ENCODE results near the gene NDUFAF5. TPM values are rescaled to one million over a fixed set of nuclear protein-coding genes. Genes with fewer than 3 reads are reported as not detected.

Gene NDUFAF5
- total RNA-seq, 1 donor from 2014 or later = 65.0 TPM

DNA sequence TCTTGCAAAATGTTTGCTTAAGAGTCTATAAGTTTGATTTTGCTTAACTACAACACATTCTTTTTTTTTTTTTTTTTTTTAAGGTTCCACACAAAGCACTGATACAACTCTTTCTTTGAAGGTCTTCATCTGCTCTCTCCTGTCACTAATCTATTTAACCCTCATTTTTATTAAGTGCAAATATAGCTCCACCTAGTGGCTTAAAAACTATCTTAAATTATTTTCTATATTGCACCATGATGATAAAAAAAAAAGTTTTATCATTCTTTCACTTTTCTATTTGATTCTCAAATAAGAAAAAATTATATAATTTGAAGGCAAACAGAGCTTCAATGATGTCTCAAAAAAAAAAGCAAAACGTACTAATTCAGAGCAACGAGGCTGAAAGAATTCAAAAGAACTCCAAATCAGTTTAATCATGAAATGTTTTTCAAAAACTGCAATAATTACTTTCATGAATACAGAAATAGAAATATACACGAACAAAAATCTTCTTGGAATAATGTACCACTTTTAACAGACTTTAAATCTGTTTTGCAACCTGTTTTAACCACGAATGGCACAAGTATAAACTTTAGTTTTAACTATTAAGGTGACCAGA, 12.9 kb upstream of the NDUFAF5 start:
- no peak for DNase-seq (ENCODE audit: low spot score)
- intact Hi-C loops (cut with DNase I) = loop anchor here (2.0 to 10.0 kb wide), 2 partner anchors 317 to 653 kb away; no protein-coding TSS in a partner anchor

DNA sequence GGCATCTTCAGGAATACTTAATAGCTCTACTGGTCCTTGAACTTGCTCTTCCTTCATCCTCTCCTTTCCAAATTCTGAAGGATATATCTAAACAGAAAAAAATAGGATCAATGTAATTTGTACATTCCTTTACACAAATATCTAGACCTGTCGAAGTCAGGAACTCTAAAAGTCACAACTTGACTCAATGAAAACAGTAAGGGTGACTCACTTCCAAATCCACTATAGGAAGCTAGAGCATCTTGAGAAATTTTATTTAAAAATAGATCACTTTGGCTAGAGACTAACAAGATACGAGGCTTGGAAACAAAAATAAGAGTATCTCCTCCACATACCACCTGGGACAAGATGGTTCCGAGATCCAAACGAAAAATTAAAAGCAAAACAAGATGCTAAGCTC, 12.3 kb upstream of the NDUFAF5 start:
- intact Hi-C loops (cut with DNase I) = loop anchor here (2.0 to 10.0 kb wide), 2 partner anchors 318 to 654 kb away; no protein-coding TSS in a partner anchor
- DNase-seq (ENCODE audit: low spot score) = no peak

GRCh38 chr20:13775867-13776266, 9.0 kb upstream of the NDUFAF5 start:
- intact Hi-C loops (cut with DNase I) = loop anchor here (10.0 kb wide), 1 partner anchor 321 kb away; no protein-coding TSS in a partner anchor
- DNase-seq (ENCODE audit: low spot score) = no peak

DNA sequence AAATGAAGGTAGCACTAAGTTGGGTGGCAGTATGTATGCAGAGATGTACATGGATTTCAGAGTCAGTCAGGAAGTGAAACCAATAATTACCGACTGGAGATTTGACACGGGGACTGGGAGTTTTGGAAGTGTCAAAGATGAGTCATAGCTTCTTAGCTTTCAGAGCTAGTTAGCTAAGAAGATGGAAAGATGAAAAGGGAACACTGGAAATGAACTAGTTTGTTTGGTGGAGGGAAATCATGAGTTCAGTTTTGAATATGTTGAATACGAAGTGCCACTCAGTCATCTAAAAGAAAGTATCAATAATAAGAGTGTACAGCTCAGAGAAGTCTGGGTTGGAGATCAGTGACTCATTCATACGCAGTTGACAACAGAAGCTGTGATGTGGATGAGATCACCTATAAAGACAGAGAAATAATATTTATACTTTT, 7.6 kb upstream of the NDUFAF5 start:
- intact Hi-C loops (cut with DNase I) = loop anchor here (10.0 kb wide), 1 partner anchor 322 kb away; no protein-coding TSS in a partner anchor
- no peak for DNase-seq (ENCODE audit: low spot score)

DNA sequence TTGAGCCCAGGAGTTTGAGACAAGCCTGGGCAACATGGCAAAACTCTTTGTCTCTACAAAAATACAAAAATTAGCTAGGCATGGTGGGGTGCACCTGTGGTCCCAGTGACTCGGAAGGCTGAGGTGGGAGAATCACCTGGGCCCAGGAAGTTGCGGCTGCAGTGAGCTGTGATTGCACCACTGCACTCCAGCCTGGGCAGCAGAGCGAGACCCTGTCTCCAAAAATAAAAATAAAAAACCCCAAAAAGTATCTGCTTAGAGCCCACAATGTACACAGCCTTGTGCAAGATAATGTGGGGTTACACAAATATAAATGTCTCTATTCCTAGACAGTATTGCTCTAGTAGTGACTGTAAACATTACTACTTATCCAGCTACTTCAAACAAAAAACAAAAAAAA, 6.0 kb upstream of the NDUFAF5 start:
- intact Hi-C loops (cut with DNase I) = loop anchor here (10.0 kb wide), 1 partner anchor 324 kb away; no protein-coding TSS in a partner anchor

GRCh38 chr20:13783528-13783927, 1.3 kb upstream of the NDUFAF5 start:
- DNase-seq (ENCODE audit: low spot score) = no peak
- intact Hi-C loops (cut with DNase I) = loop anchor here (5.0 kb wide), 1 partner anchor 131 kb away; no protein-coding TSS in a partner anchor

More for the DNA sequence above, 6.0 kb upstream of the NDUFAF5 start:
- no peak for DNase-seq (ENCODE audit: low spot score)

DNA sequence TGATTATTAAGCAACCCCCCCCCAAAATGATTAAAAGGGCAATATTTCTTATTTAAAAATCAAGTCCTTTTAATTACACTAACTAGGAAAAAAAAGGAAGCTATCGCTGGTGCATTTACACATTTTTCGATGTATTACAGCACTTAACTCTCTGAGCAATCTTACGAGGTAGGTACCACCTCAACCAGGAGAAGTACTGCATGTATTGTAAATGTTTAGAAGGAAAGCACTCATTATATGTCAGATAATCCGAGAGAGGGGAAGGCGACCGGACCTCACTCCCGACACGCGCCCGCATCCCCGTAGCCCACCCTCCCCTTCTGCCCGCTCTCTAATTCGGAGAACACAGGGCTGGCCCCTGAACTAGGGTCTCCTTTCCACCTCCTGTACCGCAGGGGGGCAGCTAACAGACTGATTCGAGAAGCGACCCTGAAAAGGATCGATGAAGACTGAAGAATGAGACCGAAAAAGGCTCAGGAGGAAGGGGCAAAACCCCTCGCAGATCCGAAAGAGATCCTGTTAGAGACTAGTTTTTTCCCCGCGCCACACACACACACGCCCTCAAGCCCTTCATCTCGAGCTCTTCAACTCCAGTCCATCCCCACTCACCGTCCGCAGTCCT, 446 bp upstream of the NDUFAF5 start:
- intact Hi-C loops (cut with DNase I) = loop anchor here (5.0 kb wide), 1 partner anchor 132 kb away; no protein-coding TSS in a partner anchor
- no peak for DNase-seq (ENCODE audit: low spot score)

- no peak for DNase-seq (ENCODE audit: low spot score)
- intact Hi-C loops (cut with DNase I) = no loop called here
Measured at GRCh38 chr20:13786143-13786828, 1.5 kb downstream of the NDUFAF5 start.

GRCh38 chr20:13788167-13788834, 3.5 kb downstream of the NDUFAF5 start:
- intact Hi-C loops (cut with DNase I) = no loop called here
- no peak for DNase-seq (ENCODE audit: low spot score)

DNA sequence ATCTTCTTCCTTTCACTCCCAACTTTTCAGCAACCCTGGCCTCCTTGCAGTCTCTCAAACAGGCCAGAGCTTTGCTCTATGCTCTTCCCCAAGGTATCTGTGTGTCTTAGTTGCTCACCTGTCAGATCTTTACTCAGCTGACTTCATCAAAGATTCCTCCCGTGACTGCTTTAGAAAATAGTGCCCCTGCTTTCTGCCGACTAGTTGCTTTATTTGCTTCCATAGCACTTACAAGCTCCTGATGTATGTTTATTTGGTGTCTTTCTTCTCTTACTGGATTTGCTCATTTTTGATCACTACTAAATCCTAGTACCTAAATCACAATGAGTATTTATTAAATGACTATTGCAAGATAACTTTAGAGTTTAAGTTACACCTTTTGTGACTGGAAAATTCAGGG, 5.9 kb downstream of the NDUFAF5 start:
- intact Hi-C loops (cut with DNase I) = no loop called here
- no peak for DNase-seq (ENCODE audit: low spot score)

- intact Hi-C loops (cut with DNase I) = no loop called here
- no peak for DNase-seq (ENCODE audit: low spot score)
Measured at GRCh38 chr20:13791540-13792459, 7.0 kb downstream of the NDUFAF5 start.

GRCh38 chr20:13793001-13793400, 8.2 kb downstream of the NDUFAF5 start:
- DNase-seq (ENCODE audit: low spot score) = no peak
- intact Hi-C loops (cut with DNase I) = no loop called here

DNA sequence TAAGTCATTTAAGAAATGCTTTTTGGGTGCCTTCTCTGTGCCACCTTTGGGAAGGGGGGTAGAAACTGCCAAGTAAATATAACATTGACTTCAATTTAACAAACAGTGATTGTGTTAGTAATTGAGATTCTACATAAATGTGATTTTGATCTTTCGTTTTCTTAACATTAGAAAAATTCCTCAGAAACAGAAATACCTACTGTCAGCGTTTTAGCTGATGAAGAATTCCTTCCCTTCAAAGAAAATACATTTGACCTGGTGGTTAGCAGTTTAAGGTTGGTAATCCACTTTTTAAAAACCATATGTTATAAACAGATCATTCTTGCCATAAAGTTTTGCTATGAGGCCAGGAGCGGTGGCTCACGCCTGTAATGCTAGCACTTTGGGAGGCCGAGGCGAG, 9.8 kb downstream of the NDUFAF5 start:
- intact Hi-C loops (cut with DNase I) = no loop called here
- no peak for DNase-seq (ENCODE audit: low spot score)

GRCh38 chr20:13799040-13799439, 14.2 kb downstream of the NDUFAF5 start:
- intact Hi-C loops (cut with DNase I) = no loop called here
- no peak for DNase-seq (ENCODE audit: low spot score)

- DNase-seq (ENCODE audit: low spot score) = no peak
- intact Hi-C loops (cut with DNase I) = no loop called here
Measured at GRCh38 chr20:13799974-13800373, 15.1 kb downstream of the NDUFAF5 start.

GRCh38 chr20:13800728-13801134, 15.9 kb downstream of the NDUFAF5 start:
- intact Hi-C loops (cut with DNase I) = no loop called here
- DNase-seq (ENCODE audit: low spot score) = peak; percentile 93

GRCh38 chr20:13809373-13809772, 24.5 kb downstream of the NDUFAF5 start:
- no peak for DNase-seq (ENCODE audit: low spot score)
- intact Hi-C loops (cut with DNase I) = no loop called here

- intact Hi-C loops (cut with DNase I) = no loop called here
- no peak for DNase-seq (ENCODE audit: low spot score)
Measured at GRCh38 chr20:13809855-13810254, 25.0 kb downstream of the NDUFAF5 start.

DNA sequence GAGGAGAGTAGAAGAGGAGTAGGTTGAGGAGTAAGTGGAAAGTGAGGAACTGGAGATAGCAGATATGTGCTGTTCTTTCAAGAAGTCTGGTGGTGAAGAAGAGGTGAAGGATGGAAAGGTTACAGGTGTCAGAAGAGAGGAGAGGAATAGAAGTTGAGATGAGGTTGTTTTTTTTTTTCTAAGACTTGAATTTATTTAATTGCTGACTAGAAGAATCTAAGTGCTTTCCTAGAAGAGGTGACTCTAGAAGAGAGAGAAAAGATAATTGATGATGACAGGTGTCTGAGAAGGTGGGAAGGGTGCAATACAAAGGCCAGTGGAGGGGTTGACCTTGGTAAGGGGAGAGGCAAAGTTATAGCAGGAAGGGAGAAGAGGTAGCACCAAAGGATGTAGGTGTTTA, 25.6 kb downstream of the NDUFAF5 start:
- DNase-seq (ENCODE audit: low spot score) = no peak
- intact Hi-C loops (cut with DNase I) = no loop called here
